Measurements from ENCODE around the gene SCML1. TPM values are rescaled to one million over a fixed set of nuclear protein-coding genes. Genes with fewer than 3 reads are reported as not detected.

SCML1 gene
- total RNA-seq, 1 experiment from 2014 or later: 2.7 TPM

DNA sequence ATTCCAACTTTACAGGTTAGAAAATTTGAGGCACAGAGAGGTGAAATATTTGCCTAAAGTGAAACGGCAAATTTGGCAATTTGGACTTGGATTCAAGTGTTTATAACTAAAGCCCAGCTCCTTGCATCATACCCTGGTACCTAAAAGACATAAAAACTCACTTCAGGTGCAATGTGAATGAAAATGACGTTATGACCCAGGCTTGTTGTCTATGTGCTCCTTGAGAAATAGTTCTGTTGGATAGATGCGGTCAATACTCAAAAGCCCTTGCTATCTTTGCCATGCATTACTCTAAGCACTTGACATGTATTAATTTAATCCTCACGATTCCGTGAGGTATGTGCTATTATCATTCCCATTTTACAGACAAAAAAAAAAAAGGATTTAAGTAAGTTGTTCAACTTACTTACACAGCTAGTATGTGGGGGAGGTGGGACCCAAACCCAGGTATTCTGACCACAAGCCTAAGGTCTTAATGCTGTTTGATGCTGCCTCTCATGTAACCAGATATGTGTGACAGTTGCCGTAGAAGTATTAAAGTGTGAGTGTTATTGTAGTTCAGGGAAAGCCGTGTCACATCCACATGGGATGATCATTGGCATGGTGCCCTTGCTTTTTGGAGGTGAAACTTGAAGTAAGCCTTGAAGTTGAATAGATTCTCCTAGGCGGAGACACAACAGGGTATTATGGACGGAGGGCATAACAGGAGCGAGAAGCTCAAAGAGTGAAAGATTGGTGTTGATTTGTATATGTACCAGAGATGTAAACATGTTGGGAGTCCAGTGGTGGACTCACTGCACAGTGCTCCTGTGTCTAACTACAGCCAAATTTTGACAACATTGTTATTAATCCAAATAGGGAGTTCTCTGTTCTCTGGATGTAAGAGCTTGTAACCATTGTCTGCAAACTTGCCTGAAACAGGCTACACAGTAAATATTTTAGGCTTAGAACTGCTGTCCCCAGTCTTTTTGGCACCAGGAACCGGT, 3.1 kb downstream of the SCML1 start:
- CTCF ChIA-PET: no interaction called here
- Histone ChIP-seq H3K27me3 (ENCODE audit: insufficient read depth, low read length) (no peaks in the 10 kb centered on the region), H3K4me2 (ENCODE audit: low read length) (no peak overlapping the region), H3K9ac (ENCODE audit: low read length) (no peak overlapping the region), H3K79me2 (ENCODE audit: insufficient read depth, low read length) (peaks cover 3% of the 10 kb centered on the region; the same call in 1 of the 2 replicates), H2AFZ (ENCODE audit: low read depth, low read length, poor library complexity, severe bottlenecking) (no peak overlapping the region), H3K4me1 (ENCODE audit: control insufficient read depth in 1 of 2, insufficient read depth in 2 of 2, low read length in 2 of 2) (peaks cover 3 to 17% of the 10 kb centered on the region in 2 experiments; a peak in 1 of 4 replicates), H3K9me3 (ENCODE audit: control insufficient read depth in 1 of 2, insufficient read depth in 1 of 2, low read depth in 1 of 2, low read length in 2 of 2) (no peaks in the 10 kb centered on the region), H3K27ac (ENCODE audit: low read depth, low read length) (no peak overlapping the region), H3K4me3 (replicated peaks in 1 of 2; ENCODE audit: low read depth in 1 of 2, low read length in 2 of 2) (no peak overlapping the region), H4K20me1 (ENCODE audit: insufficient read depth) (no peaks in the 10 kb centered on the region), H3K9me2 (ENCODE audit: insufficient read depth) (no peaks in the 10 kb centered on the region), H3K36me3 (ENCODE audit: control insufficient read depth in 1 of 2, insufficient read depth in 2 of 2, low read length in 2 of 2) (no peaks in the 10 kb centered on the region)
- intact Hi-C loops (cut with micrococcal nuclease): loop anchor here (10.0 kb wide), 1 partner anchor 1594 kb away; no protein-coding TSS in a partner anchor
- BruUV-seq (replicated peaks): no TSS peak
- RAD21 ChIA-PET (ENCODE audit: low non-redundant PET in 1 of 2, low total read pairs in 2 of 2, uncharacterized antibody in 2 of 2, unreplicated experiment in 2 of 2): no interaction called here
- DNase-seq (ENCODE audit: low read depth, low spot score) (no peak), ATAC-seq (no peak)
- POLR2A ChIA-PET: no interaction called here
- no peak for TF ChIP-seq ELF1 (IDR thresholded peaks at IDR 0.05; ENCODE audit: borderline replicate concordance, low read depth)
- TF ChIP-seq, protein P1, sequence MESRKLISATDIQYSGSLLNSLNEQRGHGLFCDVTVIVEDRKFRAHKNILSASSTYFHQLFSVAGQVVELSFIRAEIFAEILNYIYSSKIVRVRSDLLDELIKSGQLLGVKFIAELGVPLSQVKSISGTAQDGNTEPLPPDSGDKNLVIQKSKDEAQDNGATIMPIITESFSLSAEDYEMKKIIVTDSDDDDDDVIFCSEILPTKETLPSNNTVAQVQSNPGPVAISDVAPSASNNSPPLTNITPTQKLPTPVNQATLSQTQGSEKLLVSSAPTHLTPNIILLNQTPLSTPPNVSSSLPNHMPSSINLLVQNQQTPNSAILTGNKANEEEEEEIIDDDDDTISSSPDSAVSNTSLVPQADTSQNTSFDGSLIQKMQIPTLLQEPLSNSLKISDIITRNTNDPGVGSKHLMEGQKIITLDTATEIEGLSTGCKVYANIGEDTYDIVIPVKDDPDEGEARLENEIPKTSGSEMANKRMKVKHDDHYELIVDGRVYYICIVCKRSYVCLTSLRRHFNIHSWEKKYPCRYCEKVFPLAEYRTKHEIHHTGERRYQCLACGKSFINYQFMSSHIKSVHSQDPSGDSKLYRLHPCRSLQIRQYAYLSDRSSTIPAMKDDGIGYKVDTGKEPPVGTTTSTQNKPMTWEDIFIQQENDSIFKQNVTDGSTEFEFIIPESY (IDR thresholded peaks at IDR 0.05; ENCODE audit: extremely low read depth, insufficient replicate concordance, low read length): no peak
- TF ChIP-seq EZH2 (IDR thresholded peaks at IDR 0.05): no peak
- TF ChIP-seq, protein P2, sequence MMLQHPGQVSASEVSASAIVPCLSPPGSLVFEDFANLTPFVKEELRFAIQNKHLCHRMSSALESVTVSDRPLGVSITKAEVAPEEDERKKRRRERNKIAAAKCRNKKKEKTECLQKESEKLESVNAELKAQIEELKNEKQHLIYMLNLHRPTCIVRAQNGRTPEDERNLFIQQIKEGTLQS (IDR thresholded peaks at IDR 0.05): no peak
- TF ChIP-seq SIN3A (IDR thresholded peaks at IDR 0.05; ENCODE audit: low read depth): no peak
- TF ChIP-seq, protein P3, sequence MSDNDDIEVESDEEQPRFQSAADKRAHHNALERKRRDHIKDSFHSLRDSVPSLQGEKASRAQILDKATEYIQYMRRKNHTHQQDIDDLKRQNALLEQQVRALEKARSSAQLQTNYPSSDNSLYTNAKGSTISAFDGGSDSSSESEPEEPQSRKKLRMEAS (IDR thresholded peaks at IDR 0.05): no peak
- TF ChIP-seq ZFX (IDR thresholded peaks at IDR 0.05): no peak
- TF ChIP-seq, protein P4, sequence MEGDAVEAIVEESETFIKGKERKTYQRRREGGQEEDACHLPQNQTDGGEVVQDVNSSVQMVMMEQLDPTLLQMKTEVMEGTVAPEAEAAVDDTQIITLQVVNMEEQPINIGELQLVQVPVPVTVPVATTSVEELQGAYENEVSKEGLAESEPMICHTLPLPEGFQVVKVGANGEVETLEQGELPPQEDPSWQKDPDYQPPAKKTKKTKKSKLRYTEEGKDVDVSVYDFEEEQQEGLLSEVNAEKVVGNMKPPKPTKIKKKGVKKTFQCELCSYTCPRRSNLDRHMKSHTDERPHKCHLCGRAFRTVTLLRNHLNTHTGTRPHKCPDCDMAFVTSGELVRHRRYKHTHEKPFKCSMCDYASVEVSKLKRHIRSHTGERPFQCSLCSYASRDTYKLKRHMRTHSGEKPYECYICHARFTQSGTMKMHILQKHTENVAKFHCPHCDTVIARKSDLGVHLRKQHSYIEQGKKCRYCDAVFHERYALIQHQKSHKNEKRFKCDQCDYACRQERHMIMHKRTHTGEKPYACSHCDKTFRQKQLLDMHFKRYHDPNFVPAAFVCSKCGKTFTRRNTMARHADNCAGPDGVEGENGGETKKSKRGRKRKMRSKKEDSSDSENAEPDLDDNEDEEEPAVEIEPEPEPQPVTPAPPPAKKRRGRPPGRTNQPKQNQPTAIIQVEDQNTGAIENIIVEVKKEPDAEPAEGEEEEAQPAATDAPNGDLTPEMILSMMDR (IDR thresholded peaks at IDR 0.05 in 2 of 3, conservative IDR thresholded peaks at IDR 0.05 in 1 of 3; ENCODE audit: borderline replicate concordance in 1 of 3, insufficient read depth in 1 of 3, low read depth in 2 of 3, low read length in 2 of 3): no peak
- TF ChIP-seq CEBPB (IDR thresholded peaks at IDR 0.05; ENCODE audit: low read depth): no peak
- TF ChIP-seq FOSL1 (IDR thresholded peaks at IDR 0.05; ENCODE audit: low read depth): no peak
- TF ChIP-seq, protein P5, sequence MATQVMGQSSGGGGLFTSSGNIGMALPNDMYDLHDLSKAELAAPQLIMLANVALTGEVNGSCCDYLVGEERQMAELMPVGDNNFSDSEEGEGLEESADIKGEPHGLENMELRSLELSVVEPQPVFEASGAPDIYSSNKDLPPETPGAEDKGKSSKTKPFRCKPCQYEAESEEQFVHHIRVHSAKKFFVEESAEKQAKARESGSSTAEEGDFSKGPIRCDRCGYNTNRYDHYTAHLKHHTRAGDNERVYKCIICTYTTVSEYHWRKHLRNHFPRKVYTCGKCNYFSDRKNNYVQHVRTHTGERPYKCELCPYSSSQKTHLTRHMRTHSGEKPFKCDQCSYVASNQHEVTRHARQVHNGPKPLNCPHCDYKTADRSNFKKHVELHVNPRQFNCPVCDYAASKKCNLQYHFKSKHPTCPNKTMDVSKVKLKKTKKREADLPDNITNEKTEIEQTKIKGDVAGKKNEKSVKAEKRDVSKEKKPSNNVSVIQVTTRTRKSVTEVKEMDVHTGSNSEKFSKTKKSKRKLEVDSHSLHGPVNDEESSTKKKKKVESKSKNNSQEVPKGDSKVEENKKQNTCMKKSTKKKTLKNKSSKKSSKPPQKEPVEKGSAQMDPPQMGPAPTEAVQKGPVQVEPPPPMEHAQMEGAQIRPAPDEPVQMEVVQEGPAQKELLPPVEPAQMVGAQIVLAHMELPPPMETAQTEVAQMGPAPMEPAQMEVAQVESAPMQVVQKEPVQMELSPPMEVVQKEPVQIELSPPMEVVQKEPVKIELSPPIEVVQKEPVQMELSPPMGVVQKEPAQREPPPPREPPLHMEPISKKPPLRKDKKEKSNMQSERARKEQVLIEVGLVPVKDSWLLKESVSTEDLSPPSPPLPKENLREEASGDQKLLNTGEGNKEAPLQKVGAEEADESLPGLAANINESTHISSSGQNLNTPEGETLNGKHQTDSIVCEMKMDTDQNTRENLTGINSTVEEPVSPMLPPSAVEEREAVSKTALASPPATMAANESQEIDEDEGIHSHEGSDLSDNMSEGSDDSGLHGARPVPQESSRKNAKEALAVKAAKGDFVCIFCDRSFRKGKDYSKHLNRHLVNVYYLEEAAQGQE (IDR thresholded peaks at IDR 0.05; ENCODE audit: low read depth): no peak
- no peak for TF ChIP-seq POLR2A (IDR thresholded peaks at IDR 0.05; ENCODE audit: borderline replicate concordance, extremely low read depth, insufficient read depth, insufficient read length)
- no peak for TF ChIP-seq EZH2phosphoT487 (IDR thresholded peaks at IDR 0.05; ENCODE audit: borderline replicate concordance)

All from HCT116 (cell line).